HG03558 (cell line): ENCODE data around the gene ANKRD44.

Experiments used
- ATAC-seq: cut with Tn5 transposase; IDR thresholded peaks from one replicate; pipeline ENCODE4 v1.9.1; 2021; ENCODE audit warnings: moderate number of reproducible peaks; ENCODE audit not compliant: unreplicated experiment; ENCODE audit errors: extremely low read depth

Gene ANKRD44

DNA sequence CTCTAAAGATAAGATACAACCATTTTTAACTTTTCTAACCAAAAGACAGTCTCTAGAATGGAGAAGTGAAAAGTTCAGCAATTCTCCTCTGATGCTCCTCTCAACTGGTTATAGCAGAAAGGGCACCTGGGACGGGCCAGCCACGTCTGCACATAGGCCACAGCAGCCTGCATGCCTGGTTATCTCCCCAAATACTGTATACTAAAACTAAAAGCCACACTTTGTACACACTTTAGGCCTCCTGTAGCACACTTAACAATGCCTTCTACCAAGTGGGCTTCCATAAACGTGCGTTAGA is 179.1 kb downstream of the ANKRD44 start:
- ATAC-seq, result peak; percentile 34

DNA sequence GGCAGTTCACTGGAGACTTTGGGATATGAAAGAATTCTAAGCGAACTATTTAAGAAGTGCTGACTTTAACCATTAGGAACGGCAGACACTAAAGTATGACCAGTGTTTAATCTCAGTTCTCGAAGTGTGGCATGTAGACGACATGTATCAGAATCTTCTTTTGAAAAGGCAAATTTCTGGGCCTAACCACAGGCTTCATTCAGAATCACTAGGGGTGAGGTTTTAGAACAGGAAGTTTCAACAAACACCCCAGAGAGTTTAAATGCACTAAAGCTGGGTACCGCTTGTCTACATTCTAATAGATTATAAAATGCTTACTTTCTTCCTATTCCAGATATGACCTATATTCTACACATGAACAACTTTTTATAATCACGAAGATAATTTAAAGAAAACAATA is 180.3 kb downstream of the ANKRD44 start:
- peak; percentile 76 for ATAC-seq

- ATAC-seq, result no peak
Observed at GRCh38 chr2:197128897-197129296, 181.7 kb downstream of the ANKRD44 start.

- ATAC-seq, result no peak
Observed at GRCh38 chr2:197128126-197128525, 182.5 kb downstream of the ANKRD44 start.

- no peak for ATAC-seq
Observed at GRCh38 chr2:197126630-197127352, 183.8 kb downstream of the ANKRD44 start.

- ATAC-seq, result no peak
Observed at GRCh38 chr2:197124639-197125390, 185.8 kb downstream of the ANKRD44 start.

DNA sequence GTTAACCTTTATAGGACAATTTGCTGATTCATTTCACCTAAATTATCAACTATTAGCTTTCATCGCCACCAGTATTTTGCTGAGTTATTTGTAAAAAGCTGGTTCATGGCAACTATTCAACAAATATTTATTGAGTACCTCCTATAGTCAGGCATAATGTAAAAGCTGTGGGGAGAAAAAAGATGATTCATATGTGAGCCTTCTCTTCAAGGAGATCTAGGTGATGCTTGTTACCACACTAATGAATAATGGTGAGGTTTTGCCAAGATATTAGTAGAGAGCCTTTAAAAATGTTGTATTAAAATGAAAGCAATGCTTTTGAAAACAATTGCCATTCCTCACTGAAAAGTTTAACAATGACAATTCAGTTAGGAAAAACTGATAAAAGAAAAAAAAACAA is 187.8 kb downstream of the ANKRD44 start:
- ATAC-seq, result no peak

GRCh38 chr2:197121756-197122385 is 188.7 kb downstream of the ANKRD44 start:
- no peak for ATAC-seq

DNA sequence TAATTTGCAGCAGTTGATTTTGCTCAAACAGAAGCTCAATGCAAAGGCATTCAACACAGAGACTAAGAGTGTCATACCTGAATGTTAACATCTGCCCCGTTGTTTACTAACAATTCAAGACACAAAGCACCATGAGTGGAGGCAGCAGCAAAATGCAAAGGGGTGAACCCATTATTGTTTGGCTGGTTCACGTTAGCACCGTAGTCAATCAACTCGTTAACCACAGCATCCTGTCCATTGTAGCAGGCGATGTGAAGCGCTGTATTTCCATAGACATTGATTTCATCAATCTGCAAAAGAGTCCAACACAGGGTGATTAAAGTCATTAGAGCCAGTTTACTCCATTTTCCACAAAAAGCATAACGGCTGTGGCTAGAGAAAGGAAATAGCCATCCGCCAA is 189.3 kb downstream of the ANKRD44 start:
- ATAC-seq, result no peak

DNA sequence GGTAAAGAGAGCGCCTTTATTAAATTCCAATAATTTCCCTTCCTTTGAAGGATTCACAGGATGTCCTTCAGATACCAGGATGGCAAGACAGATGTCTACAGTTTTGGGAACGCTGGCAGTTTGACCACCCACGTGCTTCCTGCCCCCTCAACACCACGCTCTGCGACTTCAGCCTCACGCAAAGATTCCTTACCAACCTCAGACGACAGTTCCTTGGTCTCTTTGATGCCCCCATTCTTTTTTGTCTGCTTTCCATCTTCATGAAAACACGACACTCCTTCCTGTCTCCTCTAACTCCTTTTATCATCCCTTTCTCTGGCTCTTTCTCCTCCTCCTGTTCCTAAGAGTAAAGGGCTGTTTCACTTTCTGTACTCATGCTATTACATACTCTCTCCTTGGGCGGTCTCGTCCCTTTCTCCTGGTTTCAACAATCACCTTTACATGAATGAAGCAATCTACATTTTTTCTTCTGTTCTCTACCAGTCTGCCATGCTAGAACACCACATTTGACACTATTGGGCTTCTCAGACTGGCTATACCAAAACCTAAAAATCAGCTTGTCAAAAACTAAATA is 194.2 kb downstream of the ANKRD44 start:
- ATAC-seq, result no peak

- ATAC-seq, result no peak
Observed at GRCh38 chr2:197115325-197115724, 195.3 kb downstream of the ANKRD44 start.

- ATAC-seq, result no peak
Observed at GRCh38 chr2:197113275-197113711, 197.3 kb downstream of the ANKRD44 start.

GRCh38 chr2:197109326-197109725 is 201.3 kb downstream of the ANKRD44 start:
- ATAC-seq, result no peak

GRCh38 chr2:197108758-197109157 is 201.8 kb downstream of the ANKRD44 start:
- no peak for ATAC-seq

DNA sequence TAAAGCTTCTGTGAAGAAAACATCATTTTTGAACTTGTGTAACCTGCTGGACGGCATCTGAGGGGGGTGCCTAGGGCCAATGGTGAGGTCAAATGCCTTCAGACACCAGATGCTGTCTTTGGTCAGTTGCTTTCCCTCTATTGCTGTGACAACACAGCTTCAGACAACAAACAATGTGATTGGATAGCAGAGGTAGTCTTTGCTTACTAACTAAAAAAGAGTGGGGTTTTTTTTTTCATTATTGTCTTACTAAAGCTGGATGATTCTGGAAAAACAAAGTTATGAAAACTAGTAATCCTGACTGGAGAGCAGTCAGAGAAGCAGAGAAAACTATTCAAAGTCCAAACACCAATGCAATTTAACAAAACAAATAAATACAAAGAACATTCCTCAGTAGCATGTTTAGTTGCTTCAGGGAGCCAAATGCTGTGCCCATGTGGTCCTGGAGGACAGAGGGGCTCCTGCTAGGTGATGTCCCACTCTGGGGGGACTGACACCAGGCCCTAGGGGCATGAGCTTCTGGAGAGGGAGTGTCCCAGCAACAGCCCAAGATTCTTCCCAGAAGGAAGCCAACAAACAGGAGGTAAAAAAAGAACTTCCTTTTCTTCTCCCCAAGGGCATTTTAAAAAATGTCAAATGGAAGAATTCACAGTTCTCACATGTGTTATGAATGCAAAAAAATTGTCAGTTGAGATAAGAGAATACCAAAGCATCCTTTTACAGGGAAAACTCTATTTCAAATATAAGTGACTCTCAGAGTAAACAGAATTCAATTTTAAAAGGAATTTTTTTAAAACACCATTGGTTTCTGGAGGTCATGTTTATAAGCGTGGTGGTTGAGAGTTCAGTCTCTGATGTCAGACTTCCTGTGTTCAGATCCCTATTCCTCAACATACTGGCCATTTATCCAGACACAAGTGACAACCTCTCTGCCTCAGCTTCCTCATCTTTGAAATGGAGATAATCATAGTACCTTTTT is 203.0 kb downstream of the ANKRD44 start:
- no peak for ATAC-seq

DNA sequence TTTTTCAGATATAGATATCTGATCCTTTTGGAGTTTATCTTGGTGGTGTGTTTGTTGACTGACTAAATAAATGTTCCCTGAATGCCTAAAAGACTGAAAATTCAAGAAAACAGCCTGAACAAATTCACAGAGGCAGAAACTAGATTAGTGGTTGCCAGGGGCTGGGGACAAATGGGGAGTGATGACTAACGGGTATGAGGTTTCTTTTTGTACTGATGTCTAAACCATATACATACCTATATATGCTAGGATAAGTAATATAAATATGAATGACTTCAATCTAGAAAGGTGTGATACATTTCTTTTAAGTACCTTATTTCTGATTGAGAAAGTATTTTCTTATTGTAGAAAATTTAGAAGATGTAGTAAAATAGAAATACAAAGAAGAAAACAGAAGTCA is 207.2 kb downstream of the ANKRD44 start:
- no peak for ATAC-seq

DNA sequence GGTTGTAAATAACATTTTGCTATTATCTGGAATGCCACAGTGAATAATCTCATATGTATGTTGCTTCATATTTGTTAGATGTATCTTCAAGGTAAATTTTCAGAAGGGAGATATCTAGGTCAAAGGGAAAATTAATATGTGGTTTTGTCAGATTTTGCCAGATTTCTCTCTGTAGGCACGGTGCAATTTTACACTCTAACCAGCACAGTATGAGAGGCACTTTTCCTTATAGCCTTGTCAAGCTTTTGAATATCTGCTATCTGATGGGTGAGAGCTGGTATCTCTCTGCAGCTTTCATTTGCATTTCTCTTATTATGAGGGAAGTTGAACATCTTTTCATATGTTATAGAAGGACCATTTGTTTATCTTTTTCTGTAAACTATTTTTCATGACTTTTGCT is 208.3 kb downstream of the ANKRD44 start:
- ATAC-seq, result no peak

- ATAC-seq, result no peak
Observed at GRCh38 chr2:197101519-197101918, 209.1 kb downstream of the ANKRD44 start.

GRCh38 chr2:197097578-197098366 is 212.8 kb downstream of the ANKRD44 start:
- ATAC-seq, result no peak
